HEK293 (cell line): Measurements from ENCODE around the gene KIFAP3.

Source experiments
- EGR2 ChIP-seq: fragments of 450-650 bp; formaldehyde crosslinking; IDR thresholded peaks from 2 replicates; pipeline ENCODE4 v1.5.1; 2016; ENCODE audit warnings: low read depth, missing biosample characterization, missing genetic modification characterization
- FEZF1 ChIP-seq: fragments of 450-650 bp; formaldehyde crosslinking; IDR thresholded peaks from 2 replicates; pipeline ENCODE4 v1.5.1; 2016; ENCODE audit warnings: missing biosample characterization, missing genetic modification characterization
- GFI1B ChIP-seq: fragments of 450-650 bp; formaldehyde crosslinking; IDR thresholded peaks from 2 replicates; pipeline ENCODE4 v1.5.1; 2016; ENCODE audit warnings: missing biosample characterization, missing genetic modification characterization
- INSM2 ChIP-seq: fragments of 450-650 bp; formaldehyde crosslinking; IDR thresholded peaks from 2 replicates; pipeline ENCODE4 v1.5.1; 2016; ENCODE audit warnings: missing biosample characterization, missing genetic modification characterization
- KLF1 ChIP-seq: fragments of 450-650 bp; formaldehyde crosslinking; IDR thresholded peaks from 2 replicates; pipeline ENCODE4 v1.5.1; 2016; ENCODE audit warnings: missing biosample characterization, missing genetic modification characterization
- KLF10 ChIP-seq: fragments of 450-650 bp; IDR thresholded peaks from 2 replicates; pipeline ENCODE4 v1.5.1; 2018; ENCODE audit warnings: missing biosample characterization, mild to moderate bottlenecking, missing genetic modification characterization
- KLF16 ChIP-seq: fragments of 450-650 bp; formaldehyde crosslinking; IDR thresholded peaks from 2 replicates; pipeline ENCODE4 v1.5.1; 2017; ENCODE audit warnings: missing biosample characterization, missing genetic modification characterization
- SP7 ChIP-seq: fragments of 450-650 bp; formaldehyde crosslinking; IDR thresholded peaks from 2 replicates; pipeline ENCODE4 v1.5.1; 2016; ENCODE audit warnings: missing biosample characterization, missing genetic modification characterization
- ZBTB17 ChIP-seq: fragments of 450-650 bp; formaldehyde crosslinking; IDR thresholded peaks from 2 replicates; pipeline ENCODE4 v1.5.1; 2016; ENCODE audit warnings: missing biosample characterization, missing genetic modification characterization
- ZBTB7A ChIP-seq: fragments of 450-650 bp; formaldehyde crosslinking; IDR thresholded peaks from 2 replicates; pipeline ENCODE4 v1.5.1; 2016; ENCODE audit warnings: low read depth, missing biosample characterization, missing genetic modification characterization
- ZNF18 ChIP-seq: fragments of 450-650 bp; formaldehyde crosslinking; IDR thresholded peaks from 2 replicates; pipeline ENCODE4 v1.5.1; 2016; ENCODE audit warnings: missing biosample characterization, missing genetic modification characterization
- ZNF2 ChIP-seq: fragments of 450-650 bp; formaldehyde crosslinking; IDR thresholded peaks from 2 replicates; pipeline ENCODE4 v1.5.1; 2016; ENCODE audit warnings: missing biosample characterization, missing genetic modification characterization
- ZNF274 ChIP-seq, 2 experiments: fragments of 200-500 bp in 1 of 2; fragments of 450-650 bp in 1 of 2; sonication (Bioruptor generic) in 1 of 2; formaldehyde crosslinking in 1 of 2; IDR thresholded peaks; 2 replicates each; pipeline versions ENCODE4 v1.5.1 to v1.6.1; 2014 to 2016; ENCODE audit warnings: borderline replicate concordance in 1 of 2, inconsistent platforms in 1 of 2, low read length in 1 of 2, missing biosample characterization in 1 of 2, missing genetic modification characterization in 1 of 2
- ZNF350 ChIP-seq: fragments of 450-650 bp; formaldehyde crosslinking; IDR thresholded peaks from 2 replicates; pipeline ENCODE4 v1.5.0; 2017; ENCODE audit warnings: missing biosample characterization, mild to moderate bottlenecking, missing genetic modification characterization
- ZNF366 ChIP-seq: fragments of 450-650 bp; formaldehyde crosslinking; conservative IDR thresholded peaks from 2 replicates; pipeline ENCODE4 v1.5.1; 2016; ENCODE audit warnings: missing biosample characterization, missing genetic modification characterization
- ZNF501 ChIP-seq: fragments of 450-650 bp; formaldehyde crosslinking; IDR thresholded peaks from 2 replicates; pipeline ENCODE4 v1.5.1; 2016; ENCODE audit warnings: missing biosample characterization, missing genetic modification characterization
- ZNF558 ChIP-seq: fragments of 450-650 bp; formaldehyde crosslinking; IDR thresholded peaks from 2 replicates; pipeline ENCODE4 v1.5.1; 2016; ENCODE audit warnings: missing biosample characterization, missing genetic modification characterization
- ZNF561 ChIP-seq: fragments of 450-650 bp; IDR thresholded peaks from 2 replicates; pipeline ENCODE4 v1.5.1; 2018; ENCODE audit warnings: missing biosample characterization, missing genetic modification characterization, borderline replicate concordance
- ZNF600 ChIP-seq: fragments of 450-650 bp; formaldehyde crosslinking; IDR thresholded peaks from 2 replicates; pipeline ENCODE4 v1.5.1; 2016; ENCODE audit warnings: missing biosample characterization, missing genetic modification characterization
- ZNF654 ChIP-seq: fragments of 450-650 bp; formaldehyde crosslinking; IDR thresholded peaks from 2 replicates; pipeline ENCODE4 v1.5.1; 2016; ENCODE audit warnings: low read depth, missing biosample characterization, missing genetic modification characterization
- ZNF830 ChIP-seq: fragments of 450-650 bp; IDR thresholded peaks from 2 replicates; pipeline ENCODE4 v1.5.0; 2018; ENCODE audit warnings: missing biosample characterization, missing genetic modification characterization, low read depth, mild to moderate bottlenecking, moderate library complexity
- ZXDB ChIP-seq: fragments of 450-650 bp; formaldehyde crosslinking; IDR thresholded peaks from 2 replicates; pipeline ENCODE4 v1.5.1; 2016; ENCODE audit warnings: missing biosample characterization, missing genetic modification characterization
- TF ChIP-seq, protein P1 (sequence below): fragments of 450-650 bp; formaldehyde crosslinking; IDR thresholded peaks from 2 replicates; pipeline ENCODE4 v1.5.1; 2017; ENCODE audit warnings: missing biosample characterization, missing genetic modification characterization
- TF ChIP-seq, protein P2 (sequence below): fragments of 450-650 bp; formaldehyde crosslinking; IDR thresholded peaks from 2 replicates; pipeline ENCODE4 v1.5.1; 2017; ENCODE audit warnings: missing biosample characterization, mild to moderate bottlenecking, missing genetic modification characterization, moderate library complexity
- TF ChIP-seq, protein P3 (sequence below): fragments of 450-650 bp; formaldehyde crosslinking; IDR thresholded peaks from 2 replicates; pipeline ENCODE4 v1.5.1; 2016; ENCODE audit warnings: missing biosample characterization, missing genetic modification characterization
- TF ChIP-seq, protein P4 (sequence below): fragments of 450-650 bp; formaldehyde crosslinking; IDR thresholded peaks from 2 replicates; pipeline ENCODE4 v1.5.1; 2017; ENCODE audit warnings: missing biosample characterization, missing genetic modification characterization
- TF ChIP-seq, protein P5 (sequence below): fragments of 450-650 bp; IDR thresholded peaks from 2 replicates; pipeline ENCODE4 v1.5.1; 2018; ENCODE audit warnings: missing biosample characterization, mild to moderate bottlenecking, missing genetic modification characterization

KIFAP3 gene

GRCh38 chr1:169933984-169934725 is 140.3 kb downstream of the KIFAP3 start (continued):
- TF ChIP-seq, protein P1, sequence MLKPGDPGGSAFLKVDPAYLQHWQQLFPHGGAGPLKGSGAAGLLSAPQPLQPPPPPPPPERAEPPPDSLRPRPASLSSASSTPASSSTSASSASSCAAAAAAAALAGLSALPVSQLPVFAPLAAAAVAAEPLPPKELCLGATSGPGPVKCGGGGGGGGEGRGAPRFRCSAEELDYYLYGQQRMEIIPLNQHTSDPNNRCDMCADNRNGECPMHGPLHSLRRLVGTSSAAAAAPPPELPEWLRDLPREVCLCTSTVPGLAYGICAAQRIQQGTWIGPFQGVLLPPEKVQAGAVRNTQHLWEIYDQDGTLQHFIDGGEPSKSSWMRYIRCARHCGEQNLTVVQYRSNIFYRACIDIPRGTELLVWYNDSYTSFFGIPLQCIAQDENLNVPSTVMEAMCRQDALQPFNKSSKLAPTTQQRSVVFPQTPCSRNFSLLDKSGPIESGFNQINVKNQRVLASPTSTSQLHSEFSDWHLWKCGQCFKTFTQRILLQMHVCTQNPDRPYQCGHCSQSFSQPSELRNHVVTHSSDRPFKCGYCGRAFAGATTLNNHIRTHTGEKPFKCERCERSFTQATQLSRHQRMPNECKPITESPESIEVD = peak; percentile 96
- TF ChIP-seq ZXDB (peak; percentile 91), ZNF830 (tag by site-specific recombination) (no peak), ZNF654 (tag by site-specific recombination) (peak; percentile 7; the same call in 1 of the 2 replicates), ZBTB7A (no peak), FEZF1 (tag by site-specific recombination) (peak; percentile 90), KLF1 (tag by site-specific recombination) (peak; percentile 72), KLF10 (peak; percentile 72), ZBTB17 (tag by site-specific recombination) (peak; percentile 66), ZNF561 (tag by site-specific recombination) (peak; percentile 71), ZNF558 (tag by site-specific recombination) (0 out of 2 replicates have a peak, but pooled peaks have one; percentile 18), ZNF350 (peak; percentile 33; the same call in 1 of the 2 replicates), ZNF501 (tag by site-specific recombination) (0 out of 2 replicates have a peak, but pooled peaks have one; percentile 33), SP7 (tag by site-specific recombination) (peak; percentile 35; the same call in 1 of the 2 replicates), ZNF18 (tag by site-specific recombination) (no peak), KLF16 (tag by site-specific recombination) (0 out of 2 replicates have a peak, but pooled peaks have one; percentile 33), INSM2 (tag by site-specific recombination) (peak; percentile 96), EGR2 (tag by site-specific recombination) (0 out of 2 replicates have a peak, but pooled peaks have one; percentile 22), ZNF274 (IDR thresholded peaks at IDR 0.05; ENCODE audit: low read length) (no peak), ZNF274 (tag by site-specific recombination; IDR thresholded peaks at IDR 0.05; ENCODE audit: borderline replicate concordance) (no peak), ZNF2 (tag by site-specific recombination) (peak; percentile 38; the same call in 1 of the 2 replicates), ZNF600 (tag by site-specific recombination) (0 out of 2 replicates have a peak, but pooled peaks have one; percentile 13), ZNF366 (tag by site-specific recombination) (peak; percentile 71), GFI1B (tag by site-specific recombination) (peak; percentile 74; the same call in 1 of the 2 replicates)
- TF ChIP-seq, protein P2, sequence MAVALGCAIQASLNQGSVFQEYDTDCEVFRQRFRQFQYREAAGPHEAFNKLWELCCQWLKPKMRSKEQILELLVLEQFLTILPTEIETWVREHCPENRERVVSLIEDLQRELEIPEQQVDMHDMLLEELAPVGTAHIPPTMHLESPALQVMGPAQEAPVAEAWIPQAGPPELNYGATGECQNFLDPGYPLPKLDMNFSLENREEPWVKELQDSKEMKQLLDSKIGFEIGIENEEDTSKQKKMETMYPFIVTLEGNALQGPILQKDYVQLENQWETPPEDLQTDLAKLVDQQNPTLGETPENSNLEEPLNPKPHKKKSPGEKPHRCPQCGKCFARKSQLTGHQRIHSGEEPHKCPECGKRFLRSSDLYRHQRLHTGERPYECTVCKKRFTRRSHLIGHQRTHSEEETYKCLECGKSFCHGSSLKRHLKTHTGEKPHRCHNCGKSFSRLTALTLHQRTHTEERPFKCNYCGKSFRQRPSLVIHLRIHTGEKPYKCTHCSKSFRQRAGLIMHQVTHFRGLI (tag by site-specific recombination) = 0 out of 2 replicates have a peak, but pooled peaks have one; percentile 22
- TF ChIP-seq, protein P3, sequence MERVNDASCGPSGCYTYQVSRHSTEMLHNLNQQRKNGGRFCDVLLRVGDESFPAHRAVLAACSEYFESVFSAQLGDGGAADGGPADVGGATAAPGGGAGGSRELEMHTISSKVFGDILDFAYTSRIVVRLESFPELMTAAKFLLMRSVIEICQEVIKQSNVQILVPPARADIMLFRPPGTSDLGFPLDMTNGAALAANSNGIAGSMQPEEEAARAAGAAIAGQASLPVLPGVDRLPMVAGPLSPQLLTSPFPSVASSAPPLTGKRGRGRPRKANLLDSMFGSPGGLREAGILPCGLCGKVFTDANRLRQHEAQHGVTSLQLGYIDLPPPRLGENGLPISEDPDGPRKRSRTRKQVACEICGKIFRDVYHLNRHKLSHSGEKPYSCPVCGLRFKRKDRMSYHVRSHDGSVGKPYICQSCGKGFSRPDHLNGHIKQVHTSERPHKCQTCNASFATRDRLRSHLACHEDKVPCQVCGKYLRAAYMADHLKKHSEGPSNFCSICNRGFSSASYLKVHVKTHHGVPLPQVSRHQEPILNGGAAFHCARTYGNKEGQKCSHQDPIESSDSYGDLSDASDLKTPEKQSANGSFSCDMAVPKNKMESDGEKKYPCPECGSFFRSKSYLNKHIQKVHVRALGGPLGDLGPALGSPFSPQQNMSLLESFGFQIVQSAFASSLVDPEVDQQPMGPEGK (tag by site-specific recombination) = peak; percentile 19; the same call in 1 of the 2 replicates
- TF ChIP-seq, protein P4, sequence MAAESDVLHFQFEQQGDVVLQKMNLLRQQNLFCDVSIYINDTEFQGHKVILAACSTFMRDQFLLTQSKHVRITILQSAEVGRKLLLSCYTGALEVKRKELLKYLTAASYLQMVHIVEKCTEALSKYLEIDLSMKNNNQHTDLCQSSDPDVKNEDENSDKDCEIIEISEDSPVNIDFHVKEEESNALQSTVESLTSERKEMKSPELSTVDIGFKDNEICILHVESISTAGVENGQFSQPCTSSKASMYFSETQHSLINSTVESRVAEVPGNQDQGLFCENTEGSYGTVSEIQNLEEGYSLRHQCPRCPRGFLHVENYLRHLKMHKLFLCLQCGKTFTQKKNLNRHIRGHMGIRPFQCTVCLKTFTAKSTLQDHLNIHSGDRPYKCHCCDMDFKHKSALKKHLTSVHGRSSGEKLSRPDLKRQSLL (tag by site-specific recombination) = peak; percentile 73
- TF ChIP-seq, protein P5, sequence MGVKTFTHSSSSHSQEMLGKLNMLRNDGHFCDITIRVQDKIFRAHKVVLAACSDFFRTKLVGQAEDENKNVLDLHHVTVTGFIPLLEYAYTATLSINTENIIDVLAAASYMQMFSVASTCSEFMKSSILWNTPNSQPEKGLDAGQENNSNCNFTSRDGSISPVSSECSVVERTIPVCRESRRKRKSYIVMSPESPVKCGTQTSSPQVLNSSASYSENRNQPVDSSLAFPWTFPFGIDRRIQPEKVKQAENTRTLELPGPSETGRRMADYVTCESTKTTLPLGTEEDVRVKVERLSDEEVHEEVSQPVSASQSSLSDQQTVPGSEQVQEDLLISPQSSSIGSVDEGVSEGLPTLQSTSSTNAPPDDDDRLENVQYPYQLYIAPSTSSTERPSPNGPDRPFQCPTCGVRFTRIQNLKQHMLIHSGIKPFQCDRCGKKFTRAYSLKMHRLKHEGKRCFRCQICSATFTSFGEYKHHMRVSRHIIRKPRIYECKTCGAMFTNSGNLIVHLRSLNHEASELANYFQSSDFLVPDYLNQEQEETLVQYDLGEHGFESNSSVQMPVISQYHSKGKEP = peak; percentile 37
- TF ChIP-seq, all 188 proteins: peak for 42
